ENCODE results near the gene PARD3B. TPM values are rescaled to one million over a fixed set of nuclear protein-coding genes. Genes with fewer than 3 reads are reported as not detected.

Gene PARD3B
- total and polyA plus RNA-seq, 8 donors, result 1.8 to 42.6 (median 15.1) TPM

GRCh38 chr2:205237524-205237923, 692.2 kb downstream of the PARD3B start:
- intact Hi-C loops (cut with DNase I; ENCODE audit: low total_unique reads), result no loop called here
- Histone ChIP-seq H3K4me1 (no peaks in the 10 kb centered on the region), H3K27ac (no peak overlapping the region), H3K4me3 (no peak overlapping the region), H3K9me3 (no peaks in the 10 kb centered on the region), H3K36me3 (no peaks in the 10 kb centered on the region), H3K27me3 (no peaks in the 10 kb centered on the region)
- WGBS, 5 donors, result 66 to 88% (median 87%) methylated on average over 3 of the region's 3 CpGs
- DNase-seq, result no peak
- TF ChIP-seq EP300 (IDR thresholded peaks at IDR 0.05) (no peak), POLR2A (IDR thresholded peaks at IDR 0.05) (no peak), POLR2AphosphoS5 (IDR thresholded peaks at IDR 0.05) (no peak)
- TF ChIP-seq, protein P1, sequence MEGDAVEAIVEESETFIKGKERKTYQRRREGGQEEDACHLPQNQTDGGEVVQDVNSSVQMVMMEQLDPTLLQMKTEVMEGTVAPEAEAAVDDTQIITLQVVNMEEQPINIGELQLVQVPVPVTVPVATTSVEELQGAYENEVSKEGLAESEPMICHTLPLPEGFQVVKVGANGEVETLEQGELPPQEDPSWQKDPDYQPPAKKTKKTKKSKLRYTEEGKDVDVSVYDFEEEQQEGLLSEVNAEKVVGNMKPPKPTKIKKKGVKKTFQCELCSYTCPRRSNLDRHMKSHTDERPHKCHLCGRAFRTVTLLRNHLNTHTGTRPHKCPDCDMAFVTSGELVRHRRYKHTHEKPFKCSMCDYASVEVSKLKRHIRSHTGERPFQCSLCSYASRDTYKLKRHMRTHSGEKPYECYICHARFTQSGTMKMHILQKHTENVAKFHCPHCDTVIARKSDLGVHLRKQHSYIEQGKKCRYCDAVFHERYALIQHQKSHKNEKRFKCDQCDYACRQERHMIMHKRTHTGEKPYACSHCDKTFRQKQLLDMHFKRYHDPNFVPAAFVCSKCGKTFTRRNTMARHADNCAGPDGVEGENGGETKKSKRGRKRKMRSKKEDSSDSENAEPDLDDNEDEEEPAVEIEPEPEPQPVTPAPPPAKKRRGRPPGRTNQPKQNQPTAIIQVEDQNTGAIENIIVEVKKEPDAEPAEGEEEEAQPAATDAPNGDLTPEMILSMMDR (IDR thresholded peaks at IDR 0.05), result no peak

- intact Hi-C loops (cut with DNase I; ENCODE audit: low total_unique reads), result no loop called here
Measured at GRCh38 chr2:205245001-205245400, 699.7 kb downstream of the PARD3B start.

GRCh38 chr2:205245652-205246051, 700.4 kb downstream of the PARD3B start:
- Histone ChIP-seq H3K4me1 (no peaks in the 10 kb centered on the region), H3K27ac (peak overlapping the region in 1 of 5 donors; percentile 0), H3K27me3 (no peaks in the 10 kb centered on the region), H3K9me3 (no peaks in the 10 kb centered on the region), H3K36me3 (no peaks in the 10 kb centered on the region), H3K4me3 (no peak overlapping the region)
- TF ChIP-seq EP300 (IDR thresholded peaks at IDR 0.05) (no peak), POLR2AphosphoS5 (IDR thresholded peaks at IDR 0.05) (no peak), POLR2A (IDR thresholded peaks at IDR 0.05) (no peak)
- TF ChIP-seq, protein P1 (IDR thresholded peaks at IDR 0.05), result no peak
- WGBS, 5 donors, result 58 to 82% (median 75%) methylated on average over 2 of the region's 2 CpGs
- peak in 1 of 2 donors; percentile 69 for DNase-seq
- intact Hi-C loops (cut with DNase I; ENCODE audit: low total_unique reads), result no loop called here

More at GRCh38 chr2:205245001-205245400, 699.7 kb downstream of the PARD3B start:
- WGBS, 5 donors, result 72 to 91% (median 88%) methylated on average over 3 of the region's 3 CpGs
- H3K27me3 ChIP-seq, result no peaks in the 10 kb centered on the region
- H3K9me3 ChIP-seq, result no peaks in the 10 kb centered on the region
- H3K27ac ChIP-seq, result peak overlapping the region in 1 of 5 donors; percentile 0
- no peaks in the 10 kb centered on the region for H3K36me3 ChIP-seq
- no peaks in the 10 kb centered on the region for H3K4me1 ChIP-seq
- DNase-seq, result no peak
- TF ChIP-seq EP300 (IDR thresholded peaks at IDR 0.05), result no peak
- no peak overlapping the region for H3K4me3 ChIP-seq

DNA sequence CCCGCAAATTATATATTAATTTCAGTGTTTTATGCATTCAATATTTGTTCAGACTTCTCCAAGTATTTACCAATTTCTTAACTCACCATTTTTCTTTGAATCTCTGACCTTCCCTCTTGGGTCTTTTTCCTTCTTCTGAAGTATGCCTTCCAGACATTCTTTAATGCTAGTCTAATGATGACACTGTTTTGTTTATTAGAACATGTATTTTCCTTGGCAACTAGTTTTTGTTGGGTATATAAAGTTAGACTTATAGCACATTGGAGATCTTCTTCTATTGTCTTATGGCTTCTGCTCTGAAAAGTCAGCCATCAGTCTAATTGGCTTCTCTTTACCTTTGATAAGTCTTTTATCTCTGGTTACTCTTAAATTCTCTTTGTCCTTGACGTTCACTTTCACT, 713.8 kb downstream of the PARD3B start:
- intact Hi-C loops (cut with DNase I; ENCODE audit: low total_unique reads), result no loop called here
- Histone ChIP-seq H3K36me3 (no peaks in the 10 kb centered on the region), H3K9me3 (no peaks in the 10 kb centered on the region), H3K27me3 (no peaks in the 10 kb centered on the region), H3K27ac (no peak overlapping the region), H3K4me1 (no peaks in the 10 kb centered on the region), H3K4me3 (no peak overlapping the region)
- TF ChIP-seq POLR2AphosphoS5 (IDR thresholded peaks at IDR 0.05) (no peak), EP300 (IDR thresholded peaks at IDR 0.05) (no peak), POLR2A (IDR thresholded peaks at IDR 0.05) (no peak)
- TF ChIP-seq, protein P1 (IDR thresholded peaks at IDR 0.05), result no peak
- WGBS, 5 donors, result 72 to 87% (median 81%) methylated on average over 2 of the region's 2 CpGs
- no peak for DNase-seq

GRCh38 chr2:205261516-205262020, 716.3 kb downstream of the PARD3B start:
- no peaks in the 10 kb centered on the region for H3K36me3 ChIP-seq
- H3K4me3 ChIP-seq, result no peak overlapping the region
- no peak overlapping the region for H3K27ac ChIP-seq
- no peaks in the 10 kb centered on the region for H3K4me1 ChIP-seq
- H3K9me3 ChIP-seq, result no peaks in the 10 kb centered on the region
- no peak for DNase-seq
- TF ChIP-seq, protein P1 (IDR thresholded peaks at IDR 0.05), result no peak
- TF ChIP-seq POLR2AphosphoS5 (IDR thresholded peaks at IDR 0.05), result no peak
- no peak for TF ChIP-seq EP300 (IDR thresholded peaks at IDR 0.05)
- no peak for TF ChIP-seq POLR2A (IDR thresholded peaks at IDR 0.05)
- intact Hi-C loops (cut with DNase I; ENCODE audit: low total_unique reads), result no loop called here
- no peaks in the 10 kb centered on the region for H3K27me3 ChIP-seq
- 80 to 88% (median 85%) methylated on average over 1 of the region's 1 CpG for WGBS, 5 donors

All from stomach (tissue), 9 donors.